Stimulated activated CD4-positive, alpha-beta T cell treated with anti-CD3 and anti-CD28 coated beads, Interleukin-2, amount 100 ng/mL, for 24 hours (primary cell): ENCODE data around the gene GSS.

Experiments used
- DNase-seq, 2 donors: peaks; one replicate each; pipeline ENCODE4 v3.0.0-alpha.2; 2020

GSS gene

DNA sequence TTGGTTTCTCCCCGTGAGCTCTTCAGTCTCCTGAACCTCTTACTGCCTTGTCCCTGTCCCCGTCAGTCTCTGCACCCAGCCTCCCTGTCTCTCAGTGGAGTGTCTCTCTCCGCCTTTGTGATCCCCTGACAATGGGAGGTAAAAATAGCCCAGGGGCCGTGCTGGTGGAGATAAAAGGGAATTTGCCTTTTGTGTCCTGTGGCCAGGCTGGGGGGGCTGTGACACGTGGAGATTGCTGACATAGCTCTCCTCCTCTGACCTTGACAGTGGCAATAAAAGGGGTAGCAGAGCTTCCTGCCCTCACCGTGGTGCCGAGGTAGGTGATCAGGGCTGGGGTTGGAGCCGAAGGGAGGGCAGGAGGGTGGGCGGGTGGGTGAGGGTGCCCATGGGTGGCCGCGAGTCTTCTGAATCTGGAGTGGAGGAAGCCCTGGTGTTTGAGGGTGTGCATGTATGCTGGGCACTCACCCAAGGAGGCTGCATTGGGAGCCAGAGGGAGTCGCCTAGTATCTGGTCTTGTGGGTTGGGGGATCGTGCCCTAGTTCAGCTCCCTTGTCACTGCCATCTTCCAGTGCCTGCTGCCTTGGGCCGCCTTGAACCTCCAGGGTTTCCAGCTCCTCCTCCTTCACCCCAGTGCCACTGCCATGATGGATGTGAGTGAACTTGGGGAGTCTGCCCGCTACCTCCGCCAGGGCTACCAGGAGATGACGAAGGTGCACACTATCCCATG lies 21.9 kb upstream of the GSS start:
- DNase-seq, result no peak

DNA sequence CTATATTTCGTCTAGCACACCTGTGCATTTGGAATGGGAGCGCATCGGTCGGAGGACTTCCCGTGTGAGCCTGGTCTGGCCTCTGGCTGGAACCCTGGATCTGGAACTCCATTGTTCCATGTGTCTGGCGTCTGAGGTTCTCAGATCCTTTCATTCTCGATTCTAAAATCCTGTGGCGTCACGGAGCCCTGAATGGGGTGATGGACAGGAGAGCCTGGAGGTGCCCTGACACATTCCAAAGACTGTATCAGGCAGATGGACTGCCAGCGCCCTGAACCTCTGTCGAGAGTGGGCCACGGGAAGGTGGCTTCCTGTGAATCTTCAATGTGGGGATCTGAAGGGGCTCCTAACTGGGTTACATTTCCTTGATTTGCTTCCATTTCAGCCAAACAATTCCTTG lies 20.7 kb upstream of the GSS start:
- no peak for DNase-seq

GRCh38 chr20:34974246-34974645 lies 18.6 kb upstream of the GSS start:
- no peak for DNase-seq

GRCh38 chr20:34971561-34972235 lies 16.1 kb upstream of the GSS start:
- DNase-seq, result no peak

DNA sequence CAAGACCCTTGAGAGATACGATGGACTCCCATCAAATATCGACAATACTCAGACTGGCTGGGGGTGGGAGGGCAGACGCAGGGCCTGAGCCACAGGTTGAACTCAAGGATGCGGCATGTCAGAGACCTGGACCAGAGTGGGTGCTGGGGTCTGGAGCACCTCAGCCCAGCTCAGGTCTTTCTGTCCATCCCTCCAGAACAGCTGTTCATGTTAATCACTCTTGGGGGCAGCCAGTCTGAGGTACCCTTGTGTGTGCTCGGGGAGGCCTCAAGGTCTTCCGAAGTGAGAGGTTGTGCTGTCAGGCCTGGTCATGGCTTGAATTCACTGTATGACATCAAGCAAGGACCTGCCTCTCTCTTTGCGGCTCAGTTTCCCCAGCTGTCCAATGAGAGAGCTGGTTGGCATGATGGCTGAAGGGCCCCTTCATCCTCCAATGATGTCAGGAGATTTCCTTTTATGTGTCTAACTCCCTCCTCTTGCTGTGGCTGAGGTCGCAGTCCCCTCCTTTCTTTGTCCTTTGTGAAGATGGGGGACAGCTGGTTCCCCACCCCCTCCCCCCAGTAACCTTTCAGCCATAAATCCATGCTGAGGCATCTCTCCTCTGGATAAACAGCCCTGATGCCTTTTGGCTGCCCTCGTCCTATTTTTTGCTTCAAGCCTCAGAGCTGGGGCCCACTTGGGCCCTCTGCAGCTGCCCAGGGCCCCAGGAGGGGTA lies 15.4 kb upstream of the GSS start:
- DNase-seq, result no peak

GRCh38 chr20:34970193-34970840 lies 14.7 kb upstream of the GSS start:
- no peak for DNase-seq

- DNase-seq, result no peak
Measured at GRCh38 chr20:34968042-34968775, 12.6 kb upstream of the GSS start.

DNA sequence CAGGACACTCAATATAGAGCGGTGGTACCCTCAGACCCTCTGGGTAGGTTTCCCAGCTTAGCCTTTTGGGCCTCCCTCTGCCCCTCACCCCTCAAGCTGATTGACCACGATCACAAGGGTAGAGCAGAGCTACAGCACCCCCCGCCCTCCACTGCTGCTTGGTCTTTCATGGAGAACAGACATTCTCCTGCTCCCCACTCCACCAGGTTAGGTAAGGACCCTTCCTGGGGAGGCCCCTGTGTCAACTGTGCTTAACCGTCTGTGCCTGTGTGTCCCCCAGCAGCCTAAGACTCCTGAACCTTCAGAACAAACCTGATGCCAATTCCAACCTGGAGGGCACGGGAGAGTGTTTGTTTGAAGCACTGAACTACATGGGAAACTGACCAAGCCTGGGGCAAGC lies 11.8 kb upstream of the GSS start:
- DNase-seq, result no peak

- no peak for DNase-seq
Measured at GRCh38 chr20:34965051-34965450, 9.4 kb upstream of the GSS start.

- DNase-seq, result no peak
Measured at GRCh38 chr20:34964486-34964885, 8.9 kb upstream of the GSS start.

DNA sequence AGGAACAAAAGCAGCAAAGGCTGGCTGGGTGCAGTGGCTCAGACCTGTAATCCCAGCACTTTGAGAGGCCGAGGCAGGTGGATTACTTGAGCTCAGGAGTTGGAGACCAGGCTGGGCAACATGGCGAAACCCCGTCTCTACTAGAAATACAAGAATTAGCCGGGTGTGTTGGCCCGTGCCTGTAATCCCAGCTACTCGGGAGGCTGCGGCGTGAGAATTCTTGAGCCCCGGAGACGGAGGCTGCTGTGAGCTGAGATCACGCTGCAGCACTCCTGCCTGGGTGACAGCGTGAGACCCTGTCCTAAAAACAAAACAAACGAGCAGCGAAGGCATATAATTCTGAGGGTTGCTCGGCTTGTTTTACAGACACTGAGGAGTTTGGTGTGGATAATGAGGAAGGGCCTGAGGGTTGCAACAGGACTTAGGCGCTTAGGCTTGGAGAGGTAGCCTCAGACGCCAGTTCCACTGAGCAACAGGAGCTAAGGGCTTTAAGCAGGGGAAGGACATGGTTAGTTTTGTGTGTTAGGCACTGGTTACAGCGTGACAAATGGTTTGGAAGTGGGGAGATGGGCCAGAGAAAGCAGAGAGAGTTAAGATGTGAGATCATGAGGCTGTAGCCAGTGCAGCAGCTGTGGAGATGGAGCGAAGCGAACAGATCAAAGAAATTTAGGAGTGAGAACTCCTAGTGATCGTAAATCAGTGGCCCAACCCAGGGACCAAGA lies 1.3 kb upstream of the GSS start:
- DNase-seq, result no peak

GRCh38 chr20:34956041-34956458 lies 444 bp upstream of the GSS start:
- DNase-seq, result no peak

DNA sequence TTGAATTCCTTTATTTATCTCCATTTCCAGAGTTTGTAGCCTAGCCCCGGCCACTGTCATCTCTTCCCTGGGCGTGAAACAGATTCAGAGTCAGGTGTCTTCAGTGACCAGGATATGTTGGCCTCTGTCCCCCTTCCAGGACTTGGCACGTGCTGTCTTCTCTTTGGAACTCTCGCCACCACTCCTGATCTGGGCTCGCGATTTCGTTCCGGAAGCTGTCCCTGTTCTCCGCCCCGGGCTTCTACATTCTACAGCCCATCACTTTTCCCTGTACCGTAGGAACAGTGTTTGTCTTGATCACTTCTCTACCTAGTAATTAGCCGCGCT lies 739 bp downstream of the GSS start:
- peak in 1 of 2 donors; percentile 21 for DNase-seq

DNA sequence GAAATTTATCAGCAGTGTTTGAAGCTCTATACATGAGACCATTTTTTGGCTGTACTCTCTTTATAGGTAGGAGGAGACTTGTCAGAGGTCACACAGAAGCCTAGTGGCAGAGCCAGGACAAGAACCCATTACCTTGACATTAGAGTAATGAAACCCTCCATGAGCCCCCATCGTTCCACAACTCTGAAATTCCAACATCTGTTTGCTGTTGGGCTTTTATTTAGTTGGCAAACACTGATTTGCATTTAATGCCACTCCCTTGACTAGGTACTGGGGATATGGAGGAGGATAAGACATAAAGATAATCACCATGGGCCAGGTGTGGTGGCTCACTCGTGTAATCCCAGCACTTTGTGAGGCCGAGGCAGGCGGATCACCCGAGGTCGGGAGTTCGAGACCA lies 1.6 kb downstream of the GSS start:
- DNase-seq, result no peak

GRCh38 chr20:34952671-34953070 lies 2.9 kb downstream of the GSS start:
- DNase-seq, result no peak

GRCh38 chr20:34951652-34952051 lies 4.0 kb downstream of the GSS start:
- no peak for DNase-seq

GRCh38 chr20:34951252-34951651 lies 4.4 kb downstream of the GSS start:
- DNase-seq, result no peak

DNA sequence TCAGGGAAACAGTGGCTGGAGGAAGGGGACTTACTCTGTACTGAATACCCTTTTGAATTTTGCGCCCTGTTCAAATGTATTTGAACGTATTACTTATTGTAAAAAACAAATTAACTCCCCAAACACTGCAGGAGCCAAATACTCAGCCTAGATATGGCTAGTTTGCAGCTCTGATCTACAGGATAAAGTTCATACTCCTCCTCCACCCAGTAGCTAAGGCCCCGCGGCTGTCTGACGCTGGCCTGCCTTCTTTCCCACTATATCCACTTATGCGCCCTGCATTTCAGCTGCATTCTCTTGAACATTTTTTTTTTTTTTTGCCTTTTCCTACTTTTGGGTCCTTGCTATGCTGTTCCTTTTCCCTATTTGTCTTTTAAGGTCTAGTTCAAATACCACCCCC lies 6.5 kb downstream of the GSS start:
- DNase-seq, result no peak

DNA sequence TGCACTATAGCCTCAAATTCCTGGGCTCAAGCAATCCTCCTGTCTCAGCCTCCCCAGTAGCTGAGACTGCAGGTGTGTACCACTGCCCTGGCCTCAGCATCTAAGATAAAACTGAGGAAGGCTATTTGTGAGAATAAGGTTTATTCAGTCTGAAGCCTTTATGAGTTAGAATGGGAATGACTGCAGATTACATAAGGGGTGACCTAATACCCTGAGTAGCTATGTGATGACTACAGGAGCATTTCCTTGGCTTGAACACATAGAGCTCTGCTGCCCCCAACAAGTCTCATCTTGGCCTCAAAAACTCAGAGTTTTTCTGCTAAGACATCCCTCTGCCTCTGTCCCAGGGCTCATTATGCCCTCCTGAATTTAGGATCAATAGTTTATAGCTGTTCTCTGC lies 7.6 kb downstream of the GSS start:
- DNase-seq, result no peak

DNA sequence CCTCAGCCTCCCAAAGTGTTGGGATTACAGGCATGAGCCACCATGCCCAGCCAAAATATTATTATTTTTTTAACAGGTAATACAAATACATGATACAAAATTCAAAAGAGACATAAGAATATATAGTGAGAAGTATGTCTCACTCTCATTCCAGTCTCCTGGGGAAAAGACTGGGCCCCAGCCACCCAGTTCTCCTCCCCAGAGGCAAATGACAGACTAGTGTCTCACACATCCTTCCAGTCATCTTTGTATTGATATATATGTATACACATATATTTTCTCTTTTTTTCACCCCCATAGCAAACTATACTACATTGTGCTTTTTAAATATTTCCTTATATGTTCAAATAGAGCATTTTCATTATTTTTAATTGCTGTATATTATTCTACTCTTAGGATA lies 8.3 kb downstream of the GSS start:
- DNase-seq, result no peak

GRCh38 chr20:34946661-34947060 lies 8.9 kb downstream of the GSS start:
- no peak for DNase-seq

- DNase-seq, result no peak
Measured at GRCh38 chr20:34945315-34946077, 10.1 kb downstream of the GSS start.
